IMR-90 (cell line): ENCODE results near the gene TCP11. TPM values are rescaled to one million over a fixed set of nuclear protein-coding genes. Genes with fewer than 3 reads are reported as not detected.

Experiments used
- ATAC-seq: fragments of 200-7000 bp; cut with Tn5 transposase; 2 replicates; pipeline ENCODE4 v1.9.1; 2020; ENCODE audit warnings: low read depth, mild to moderate bottlenecking, moderate library complexity
- BruUV-seq: library from RNA; stranded (reverse); fragments of 400-500 nt; replicated peaks from 2 replicates; lab custom pipeline; 2021; lab: Mats Ljungman, UMichigan
- CTCF ChIA-PET: fragments of 300-600 bp; formaldehyde crosslinking; extraction: SDS; loops from one replicate; lab custom pipeline; 2021; ENCODE audit warnings: antibody characterized with exemption; lab: Yijun Ruan, JAX
- POLR2A ChIA-PET: fragments of 300-600 bp; sonication (Branson Sonifier 250); formaldehyde crosslinking; loops from one replicate; lab custom pipeline; 2022; ENCODE audit warnings: antibody characterized with exemption; ENCODE audit not compliant: unreplicated experiment; lab: Charles Lee
- DNase-seq: peaks from one replicate; pipeline ENCODE4 v3.0.0; 2013
- H2AFZ ChIP-seq: replicated peaks from 2 replicates; pipeline ENCODE3; 2013; ENCODE audit warnings: low read length, mild to moderate bottlenecking; ENCODE audit not compliant: poor library complexity
- H2AK5ac ChIP-seq: 2 replicates; pipeline ENCODE4 v1.6.1; 2013; ENCODE audit warnings: low read depth, low read length, inconsistent platforms
- H2AK9ac ChIP-seq: replicated peaks from 2 replicates; pipeline ENCODE3; 2013; ENCODE audit warnings: mild to moderate bottlenecking, low read depth, low read length, moderate library complexity; ENCODE audit not compliant: poor library complexity
- H2BK120ac ChIP-seq: 2 replicates; pipeline ENCODE4 v1.6.1; 2013; ENCODE audit warnings: low read depth, low read length, inconsistent platforms
- H2BK15ac ChIP-seq: 3 replicates; pipeline ENCODE4 v1.6.1; 2013; ENCODE audit warnings: low read depth, low read length, inconsistent platforms
- H2BK20ac ChIP-seq: 2 replicates; pipeline ENCODE4 v1.6.1; 2013; ENCODE audit warnings: low read depth, mild to moderate bottlenecking, inconsistent platforms, low read length, moderate library complexity
- H2BK5ac ChIP-seq: 2 replicates; pipeline ENCODE4 v1.6.1; 2013; ENCODE audit warnings: mild to moderate bottlenecking, low read depth, low read length, inconsistent platforms; ENCODE audit not compliant: poor library complexity, severe bottlenecking
- H3K14ac ChIP-seq: replicated peaks from 2 replicates; pipeline ENCODE4 v1.6.1; 2013; ENCODE audit warnings: low read depth, low read length, inconsistent platforms
- H3K18ac ChIP-seq: 2 replicates; pipeline ENCODE4 v1.6.1; 2013; ENCODE audit warnings: low read depth, low read length, control low read depth
- H3K23ac ChIP-seq: 2 replicates; pipeline ENCODE4 v1.6.1; 2013; ENCODE audit warnings: low read depth, low read length, inconsistent platforms
- H3K27ac ChIP-seq: 2 replicates; pipeline ENCODE4 v1.5.1; 2013; ENCODE audit warnings: mild to moderate bottlenecking, control low read depth, low read length; ENCODE audit not compliant: insufficient read depth
- H3K27me3 ChIP-seq: 2 replicates; pipeline ENCODE4 v1.6.1; 2013; ENCODE audit warnings: low read length; ENCODE audit not compliant: control insufficient read depth, insufficient read depth
- H3K36me3 ChIP-seq: 2 replicates; pipeline ENCODE4 v1.6.1; 2013; ENCODE audit warnings: low read length, mixed read lengths; ENCODE audit not compliant: control insufficient read depth, insufficient read depth
- H3K4ac ChIP-seq: 2 replicates; pipeline ENCODE4 v1.6.1; 2013; ENCODE audit warnings: low read depth, low read length, inconsistent platforms
- H3K4me1 ChIP-seq: 2 replicates; pipeline ENCODE4 v1.6.1; 2013; ENCODE audit warnings: low read length, mixed read lengths; ENCODE audit not compliant: control insufficient read depth, insufficient read depth
- H3K4me2 ChIP-seq: 2 replicates; pipeline ENCODE4 v1.6.1; 2013; ENCODE audit warnings: low read depth, mild to moderate bottlenecking, control low read depth, low read length, moderate library complexity
- H3K4me3 ChIP-seq: 2 replicates; pipeline ENCODE4 v1.5.1; 2013; ENCODE audit warnings: low read depth, mild to moderate bottlenecking, control low read depth, low read length, moderate library complexity; ENCODE audit not compliant: insufficient read depth
- H3K56ac ChIP-seq: 2 replicates; pipeline ENCODE4 v1.6.1; 2013; ENCODE audit warnings: low read length, inconsistent platforms; ENCODE audit not compliant: insufficient read depth; ENCODE audit errors: extremely low read depth
- H3K79me1 ChIP-seq, 2 experiments: 2 replicates each; pipeline ENCODE4 v1.6.1; 2013; ENCODE audit warnings: low read length in 2 of 2, inconsistent platforms in 1 of 2, low read depth in 1 of 2
- H3K9ac ChIP-seq: 2 replicates; pipeline ENCODE4 v1.6.1; 2013; ENCODE audit warnings: low read depth, low read length, control low read depth
- H3K9me1 ChIP-seq: 2 replicates; pipeline ENCODE4 v1.6.1; 2013; ENCODE audit warnings: low read length, inconsistent platforms; ENCODE audit not compliant: insufficient read depth
- H3K9me3 ChIP-seq: 2 replicates; pipeline ENCODE4 v1.6.1; 2013; ENCODE audit warnings: low read length; ENCODE audit not compliant: control insufficient read depth, insufficient read depth
- H4K20me1 ChIP-seq: 2 replicates; pipeline ENCODE4 v1.6.1; 2013; ENCODE audit warnings: low read length, inconsistent platforms; ENCODE audit not compliant: insufficient read depth
- H4K5ac ChIP-seq: 2 replicates; pipeline ENCODE4 v1.6.1; 2013; ENCODE audit warnings: mild to moderate bottlenecking, low read depth, low read length, control low read depth
- H4K8ac ChIP-seq, 2 experiments: 2 replicates each; pipeline ENCODE4 v1.6.1; 2013; ENCODE audit warnings: low read depth in 2 of 2, low read length in 2 of 2, control low read depth in 1 of 2, inconsistent platforms in 1 of 2
- H4K91ac ChIP-seq: 2 replicates; pipeline ENCODE4 v1.6.1; 2013; ENCODE audit warnings: low read depth, low read length, inconsistent platforms; ENCODE audit not compliant: insufficient read depth
- BHLHE40 ChIP-seq: fragments of 150-350 bp; IDR thresholded peaks from 2 replicates; pipeline ENCODE4 v1.6.1; 2016; ENCODE audit warnings: mild to moderate bottlenecking, low read depth, low read length
- CEBPB ChIP-seq: IDR thresholded peaks from 2 replicates; pipeline ENCODE4 v1.6.1; 2012; ENCODE audit warnings: low read depth, low read length, improper control_type of control experiment
- CTCF ChIP-seq: conservative IDR thresholded peaks from 2 replicates; pipeline ENCODE4 v1.5.1; 2012; ENCODE audit warnings: mild to moderate bottlenecking, low read depth, low read length, improper control_type of control experiment
- FOS ChIP-seq: fragments of 150-350 bp; IDR thresholded peaks from 2 replicates; pipeline ENCODE4 v1.6.1; 2016; ENCODE audit warnings: low read depth, low read length
- MAFK ChIP-seq: IDR thresholded peaks from 2 replicates; pipeline ENCODE4 v1.6.1; 2012; ENCODE audit warnings: low read depth, low read length, improper control_type of control experiment
- MAZ ChIP-seq: IDR thresholded peaks from 2 replicates; pipeline ENCODE4 v1.6.1; 2012; ENCODE audit warnings: low read depth, mild to moderate bottlenecking, low read length, improper control_type of control experiment, moderate library complexity, borderline replicate concordance
- MXI1 ChIP-seq: IDR thresholded peaks from 2 replicates; pipeline ENCODE4 v1.6.1; 2012; ENCODE audit warnings: low read depth, mild to moderate bottlenecking, low read length, moderate library complexity, borderline replicate concordance
- POLR2A ChIP-seq: IDR thresholded peaks from 2 replicates; pipeline ENCODE4 v1.6.1; 2012; ENCODE audit warnings: mild to moderate bottlenecking, low read depth, low read length
- RAD21 ChIP-seq: IDR thresholded peaks from 2 replicates; pipeline ENCODE4 v1.6.1; 2012; ENCODE audit warnings: low read length, improper control_type of control experiment
- RCOR1 ChIP-seq: IDR thresholded peaks from 2 replicates; pipeline ENCODE4 v1.6.1; 2012; ENCODE audit warnings: mild to moderate bottlenecking, low read length, improper control_type of control experiment; ENCODE audit not compliant: insufficient replicate concordance
- RFX5 ChIP-seq: IDR thresholded peaks from 2 replicates; pipeline ENCODE4 v1.8.0; 2012; ENCODE audit warnings: low read depth, mild to moderate bottlenecking, low read length, moderate library complexity
- SMC3 ChIP-seq: fragments of 150-350 bp; IDR thresholded peaks from 2 replicates; pipeline ENCODE4 v1.6.1; 2016; ENCODE audit warnings: low read depth, mild to moderate bottlenecking, antibody characterized with exemption, low read length, moderate library complexity
- WGBS, 2 experiments: methylation state at CpG; one replicate each; pipeline versions ENCODE4 v1.1.5 to v1.1.7; 2013; ENCODE audit warnings: missing lambda C conversion rate in 2 of 2; ENCODE audit not compliant: insufficient read length in 1 of 2; ENCODE audit errors: extremely low coverage in 2 of 2; 5-methylcytosine and 5-hydroxymethylcytosine counted together
- dilution Hi-C: fragments of 300-500 bp; cut with HindIII; formaldehyde crosslinking; loops from one replicate; pipeline ENCODE4 v1.14.3; 2018; ENCODE audit warnings: low sequenced_read_pairs; ENCODE audit not compliant: unreplicated experiment
- in situ Hi-C: fragments of 300-500 bp; cut with MboI; formaldehyde crosslinking; loops from 3 replicates; pipeline ENCODE4 v1.14.3; 2019; ENCODE audit warnings: low sequenced_read_pairs, inconsistent platforms, mixed read lengths
- intact Hi-C: fragments of 100-400 bp; cut with micrococcal nuclease; formaldehyde crosslinking; loops from 2 replicates; pipeline ENCODE4 v1.10.0; 2022
- polyA plus RNA-seq, 3 experiments: library from polyadenylated mRNA; depleted of rRNA; stranded (reverse); fragments of >200 nt; gene quantifications; 2 replicates each; pipeline ENCODE4 v1.2.3, GENCODE V29; 2012; ENCODE audit warnings: low replicate concordance in 1 of 3
- total RNA-seq: library from RNA; depleted of rRNA; stranded (reverse); fragments of >200 nt; gene quantifications from 2 replicates; pipeline ENCODE4 v1.2.3, GENCODE V29; 2012
- TF ChIP-seq, protein P1 (sequence below): fragments of 150-350 bp; IDR thresholded peaks from 2 replicates; pipeline ENCODE4 v1.6.1; 2016; ENCODE audit warnings: low read depth, mild to moderate bottlenecking, low read length, moderate library complexity, borderline replicate concordance
- TF ChIP-seq, protein P2 (sequence below): fragments of 150-350 bp; IDR thresholded peaks from 2 replicates; pipeline ENCODE4 v1.6.1; 2017; ENCODE audit warnings: mild to moderate bottlenecking, antibody characterized with exemption, low read length, low read depth

TCP11 gene
- total and polyA plus RNA-seq, 2 of the 4 experiments (the other 2 are of a cell fraction), result 0.34 to 0.36 TPM

DNA sequence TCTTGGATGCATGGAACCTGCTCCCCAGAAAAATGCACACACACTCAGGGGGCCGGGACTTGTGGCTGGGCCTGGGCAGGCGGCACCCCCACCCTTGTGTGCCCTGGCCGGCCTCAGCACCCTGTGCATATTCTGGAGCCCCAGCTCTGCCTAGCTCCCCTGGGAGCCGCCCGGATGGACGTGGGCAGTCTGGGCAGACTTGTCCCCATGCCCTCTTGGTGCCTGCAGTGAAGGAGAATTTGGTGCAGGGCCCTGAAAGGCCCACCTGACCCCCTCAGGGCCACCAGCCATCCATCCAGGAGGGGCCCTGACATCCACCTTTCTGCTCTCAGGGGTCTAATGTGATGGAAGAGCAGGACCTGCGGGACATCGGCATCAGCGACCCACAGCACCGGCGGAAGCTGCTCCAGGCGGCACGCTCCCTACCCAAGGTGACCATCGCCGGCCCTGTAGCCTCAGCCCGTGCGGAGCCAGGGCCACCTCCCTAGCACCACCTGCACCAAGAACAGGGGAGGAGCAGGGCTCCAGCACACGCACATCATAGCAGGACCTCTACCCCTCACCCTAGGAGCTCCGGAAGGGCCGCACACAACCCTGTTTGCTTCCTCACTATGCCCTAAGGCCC, 62.8 kb downstream of the TCP11 start:
- H3K79me1 ChIP-seq, result no peaks in the 10 kb centered on the region
- DNase-seq, result no peak
- no peak overlapping the region for H4K8ac ChIP-seq
- no peak overlapping the region for H3K4ac ChIP-seq
- no peak overlapping the region for H2AFZ ChIP-seq
- no peak overlapping the region for H2BK15ac ChIP-seq
- H3K4me3 ChIP-seq, result no peak overlapping the region
- no peak overlapping the region for H2AK5ac ChIP-seq
- peaks cover 24% of the 10 kb centered on the region; the same call in 1 of the 2 replicates for H3K36me3 ChIP-seq
- H4K5ac ChIP-seq, result no peak overlapping the region
- in situ Hi-C loops, result no loop called here
- H3K4me1 ChIP-seq, result no peaks in the 10 kb centered on the region
- WGBS, 2 experiments, result 95% methylated on average over 7 of the region's 20 CpGs; no CpG with 5 or more reads in 1 of the 2 experiments
- TF ChIP-seq MXI1, result no peak
- no peak for TF ChIP-seq MAZ
- TF ChIP-seq POLR2A, result no peak
- no peak for TF ChIP-seq SMC3
- no peak for TF ChIP-seq RAD21
- no peak for TF ChIP-seq CEBPB
- TF ChIP-seq FOS, result no peak
- TF ChIP-seq BHLHE40, result no peak
- TF ChIP-seq CTCF, result no peak
- TF ChIP-seq, protein P1, sequence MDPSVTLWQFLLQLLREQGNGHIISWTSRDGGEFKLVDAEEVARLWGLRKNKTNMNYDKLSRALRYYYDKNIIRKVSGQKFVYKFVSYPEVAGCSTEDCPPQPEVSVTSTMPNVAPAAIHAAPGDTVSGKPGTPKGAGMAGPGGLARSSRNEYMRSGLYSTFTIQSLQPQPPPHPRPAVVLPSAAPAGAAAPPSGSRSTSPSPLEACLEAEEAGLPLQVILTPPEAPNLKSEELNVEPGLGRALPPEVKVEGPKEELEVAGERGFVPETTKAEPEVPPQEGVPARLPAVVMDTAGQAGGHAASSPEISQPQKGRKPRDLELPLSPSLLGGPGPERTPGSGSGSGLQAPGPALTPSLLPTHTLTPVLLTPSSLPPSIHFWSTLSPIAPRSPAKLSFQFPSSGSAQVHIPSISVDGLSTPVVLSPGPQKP, result no peak
- no peak for TF ChIP-seq RCOR1
- TF ChIP-seq, protein P2, sequence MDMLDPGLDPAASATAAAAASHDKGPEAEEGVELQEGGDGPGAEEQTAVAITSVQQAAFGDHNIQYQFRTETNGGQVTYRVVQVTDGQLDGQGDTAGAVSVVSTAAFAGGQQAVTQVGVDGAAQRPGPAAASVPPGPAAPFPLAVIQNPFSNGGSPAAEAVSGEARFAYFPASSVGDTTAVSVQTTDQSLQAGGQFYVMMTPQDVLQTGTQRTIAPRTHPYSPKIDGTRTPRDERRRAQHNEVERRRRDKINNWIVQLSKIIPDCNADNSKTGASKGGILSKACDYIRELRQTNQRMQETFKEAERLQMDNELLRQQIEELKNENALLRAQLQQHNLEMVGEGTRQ, result no peak
- no peak for TF ChIP-seq RFX5
- no peak for TF ChIP-seq MAFK
- no peak overlapping the region for H2BK120ac ChIP-seq
- CTCF ChIA-PET, result no interaction called here
- no peaks in the 10 kb centered on the region for H4K20me1 ChIP-seq
- POLR2A ChIA-PET, result no interaction called here
- no peak overlapping the region for H3K23ac ChIP-seq
- H3K9me1 ChIP-seq, result no peaks in the 10 kb centered on the region
- no TSS peak for BruUV-seq
- no peak overlapping the region for H3K56ac ChIP-seq
- ATAC-seq, result no peak
- no peak overlapping the region for H3K14ac ChIP-seq
- no peaks in the 10 kb centered on the region for H3K9me3 ChIP-seq
- H3K4me2 ChIP-seq, result no peak overlapping the region
- H3K27me3 ChIP-seq, result no peaks in the 10 kb centered on the region
- H2BK20ac ChIP-seq, result no peak overlapping the region
- H4K91ac ChIP-seq, result no peak overlapping the region
- H2BK5ac ChIP-seq, result no peak overlapping the region
- H3K27ac ChIP-seq, result no peak overlapping the region
- intact Hi-C loops, result no loop called here
- dilution Hi-C loops, result no loop called here
- no peak overlapping the region for H2AK9ac ChIP-seq
- H3K9ac ChIP-seq, result no peak overlapping the region
- H3K18ac ChIP-seq, result no peak overlapping the region
